Measurements from ENCODE around the gene EXD1.

The EXD1 gene

DNA sequence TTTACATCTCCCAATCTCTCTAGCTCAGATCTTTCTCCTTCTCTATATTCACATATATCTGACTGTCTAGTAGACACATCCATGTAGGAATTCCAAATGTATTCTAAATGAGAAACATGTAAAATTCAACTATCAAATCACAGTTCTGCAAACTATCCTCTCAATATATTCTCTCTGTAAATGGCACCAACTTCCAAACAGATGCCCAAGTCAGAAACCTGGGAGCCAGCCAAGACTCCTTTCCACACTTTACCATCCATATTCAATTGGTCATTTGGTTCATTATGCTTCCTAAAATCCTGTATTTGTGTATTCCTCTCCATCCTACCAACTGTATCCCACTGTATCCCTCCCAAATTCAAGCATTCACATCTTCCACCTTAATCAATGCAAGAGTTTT is 61.5 kb downstream of the EXD1 start:
- H3K4me3 ChIP-seq (ENCODE audit: low read length), result no peak overlapping the region
- H3K18ac ChIP-seq (ENCODE audit: low read length), result no peak overlapping the region
- no peaks in the 10 kb centered on the region for H3K27me3 ChIP-seq (ENCODE audit: insufficient read depth, low read length, poor library complexity)
- no peaks in the 10 kb centered on the region for H3K36me3 ChIP-seq (ENCODE audit: control insufficient read depth, insufficient read depth, low read length)
- no peak overlapping the region for H3K27ac ChIP-seq (ENCODE audit: low read depth, low read length)
- H3K9ac ChIP-seq (ENCODE audit: low read length), result no peak overlapping the region
- no peaks in the 10 kb centered on the region for H3K79me1 ChIP-seq (ENCODE audit: low read length)
- H4K8ac ChIP-seq (ENCODE audit: low read depth, low read length), result no peak overlapping the region
- H3K23ac ChIP-seq (ENCODE audit: low read length), result no peak overlapping the region
- no peak overlapping the region for H2BK15ac ChIP-seq (replicated peaks; ENCODE audit: low read depth)
- H2AK5ac ChIP-seq (ENCODE audit: low read length), result no peak overlapping the region
- H4K5ac ChIP-seq (ENCODE audit: low read length), result no peak overlapping the region
- H3K79me2 ChIP-seq (ENCODE audit: control insufficient read depth, insufficient read depth, low read length), result no peaks in the 10 kb centered on the region
- no peak overlapping the region for H3K56ac ChIP-seq (ENCODE audit: low read length)
- H3K4me1 ChIP-seq (ENCODE audit: control insufficient read depth, low read depth, low read length), result no peaks in the 10 kb centered on the region
- no peak overlapping the region for H2BK120ac ChIP-seq (ENCODE audit: low read depth, low read length)
- H3K4me2 ChIP-seq (ENCODE audit: low read length), result no peak overlapping the region
- no peak overlapping the region for H2BK5ac ChIP-seq (ENCODE audit: low read length)
- no peak for DNase-seq
- no peak overlapping the region for H3K4ac ChIP-seq (ENCODE audit: low read depth, low read length)

DNA sequence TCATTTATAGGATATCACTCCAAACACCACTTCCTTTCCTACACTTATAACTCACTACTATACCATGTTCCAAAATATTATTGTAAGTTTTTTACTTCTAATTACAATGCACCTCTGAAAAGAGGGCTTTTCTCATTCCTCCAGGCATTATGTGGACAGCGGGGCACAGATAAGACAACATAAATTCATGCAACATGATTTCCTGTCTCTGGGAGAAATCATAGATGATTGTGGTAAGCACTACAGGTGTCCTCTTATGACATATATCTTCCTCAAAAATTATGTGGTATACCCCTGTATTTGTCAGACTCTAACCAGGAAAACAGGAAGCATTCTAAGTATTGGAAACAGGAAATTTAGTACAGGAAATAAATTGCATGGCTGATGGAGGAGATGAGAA is 68.8 kb downstream of the EXD1 start:
- no peaks in the 10 kb centered on the region for H3K4me1 ChIP-seq (ENCODE audit: control insufficient read depth, low read depth, low read length)
- no peak overlapping the region for H2BK5ac ChIP-seq (ENCODE audit: low read length)
- H4K8ac ChIP-seq (ENCODE audit: low read depth, low read length), result no peak overlapping the region
- no peaks in the 10 kb centered on the region for H3K79me1 ChIP-seq (ENCODE audit: low read length)
- H3K23ac ChIP-seq (ENCODE audit: low read length), result no peak overlapping the region
- H4K5ac ChIP-seq (ENCODE audit: low read length), result no peak overlapping the region
- no peaks in the 10 kb centered on the region for H3K36me3 ChIP-seq (ENCODE audit: control insufficient read depth, insufficient read depth, low read length)
- H3K18ac ChIP-seq (ENCODE audit: low read length), result no peak overlapping the region
- H2BK15ac ChIP-seq (replicated peaks; ENCODE audit: low read depth), result no peak overlapping the region
- no peak overlapping the region for H2AK5ac ChIP-seq (ENCODE audit: low read length)
- H3K4ac ChIP-seq (ENCODE audit: low read depth, low read length), result no peak overlapping the region
- no CpG with 5 or more reads among the region's 1 CpG for WGBS (ENCODE audit: extremely low coverage, insufficient coverage, low lambda C conversion rate)
- H3K56ac ChIP-seq (ENCODE audit: low read length), result no peak overlapping the region
- no peak overlapping the region for H3K27ac ChIP-seq (ENCODE audit: low read depth, low read length)
- H3K27me3 ChIP-seq (ENCODE audit: insufficient read depth, low read length, poor library complexity), result no peaks in the 10 kb centered on the region
- no peak overlapping the region for H3K9ac ChIP-seq (ENCODE audit: low read length)
- no peak for DNase-seq
- H3K4me2 ChIP-seq (ENCODE audit: low read length), result no peak overlapping the region
- H3K79me2 ChIP-seq (ENCODE audit: control insufficient read depth, insufficient read depth, low read length), result no peaks in the 10 kb centered on the region
- H3K4me3 ChIP-seq (ENCODE audit: low read length), result no peak overlapping the region
- no peak overlapping the region for H2BK120ac ChIP-seq (ENCODE audit: low read depth, low read length)

DNA sequence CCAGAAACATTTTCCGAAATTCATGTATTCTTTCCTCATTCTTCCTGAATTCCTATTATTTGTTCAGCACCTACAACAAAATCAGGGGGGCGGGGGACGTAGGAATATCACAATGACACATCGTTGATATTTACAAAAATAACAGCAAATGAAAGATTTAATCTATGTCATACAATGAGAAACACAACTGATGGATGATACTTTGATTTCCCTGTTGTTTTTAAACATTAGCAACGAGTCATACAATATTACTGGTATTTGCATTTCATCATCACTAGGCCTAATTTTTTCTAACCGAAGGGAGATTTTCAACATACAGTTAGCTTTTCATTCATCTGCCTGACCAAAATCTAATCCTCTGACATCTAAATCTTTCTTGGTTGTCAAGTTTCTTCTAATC is 69.2 kb downstream of the EXD1 start:
- no peak overlapping the region for H3K4me3 ChIP-seq (ENCODE audit: low read length)
- no peak overlapping the region for H2BK120ac ChIP-seq (ENCODE audit: low read depth, low read length)
- H3K9ac ChIP-seq (ENCODE audit: low read length), result no peak overlapping the region
- H4K8ac ChIP-seq (ENCODE audit: low read depth, low read length), result no peak overlapping the region
- no peak overlapping the region for H3K23ac ChIP-seq (ENCODE audit: low read length)
- H2BK15ac ChIP-seq (replicated peaks; ENCODE audit: low read depth), result no peak overlapping the region
- no peak overlapping the region for H3K18ac ChIP-seq (ENCODE audit: low read length)
- H3K36me3 ChIP-seq (ENCODE audit: control insufficient read depth, insufficient read depth, low read length), result no peaks in the 10 kb centered on the region
- H3K27ac ChIP-seq (ENCODE audit: low read depth, low read length), result no peak overlapping the region
- H3K56ac ChIP-seq (ENCODE audit: low read length), result no peak overlapping the region
- no peak for DNase-seq
- H3K4me1 ChIP-seq (ENCODE audit: control insufficient read depth, low read depth, low read length), result no peaks in the 10 kb centered on the region
- no peaks in the 10 kb centered on the region for H3K79me1 ChIP-seq (ENCODE audit: low read length)
- H3K27me3 ChIP-seq (ENCODE audit: insufficient read depth, low read length, poor library complexity), result no peaks in the 10 kb centered on the region
- H2BK5ac ChIP-seq (ENCODE audit: low read length), result no peak overlapping the region
- no peak overlapping the region for H4K5ac ChIP-seq (ENCODE audit: low read length)
- no peaks in the 10 kb centered on the region for H3K79me2 ChIP-seq (ENCODE audit: control insufficient read depth, insufficient read depth, low read length)
- no peak overlapping the region for H2AK5ac ChIP-seq (ENCODE audit: low read length)
- H3K4me2 ChIP-seq (ENCODE audit: low read length), result no peak overlapping the region
- no CpG with 5 or more reads among the region's 6 CpGs for WGBS (ENCODE audit: extremely low coverage, insufficient coverage, low lambda C conversion rate)
- no peak overlapping the region for H3K4ac ChIP-seq (ENCODE audit: low read depth, low read length)

DNA sequence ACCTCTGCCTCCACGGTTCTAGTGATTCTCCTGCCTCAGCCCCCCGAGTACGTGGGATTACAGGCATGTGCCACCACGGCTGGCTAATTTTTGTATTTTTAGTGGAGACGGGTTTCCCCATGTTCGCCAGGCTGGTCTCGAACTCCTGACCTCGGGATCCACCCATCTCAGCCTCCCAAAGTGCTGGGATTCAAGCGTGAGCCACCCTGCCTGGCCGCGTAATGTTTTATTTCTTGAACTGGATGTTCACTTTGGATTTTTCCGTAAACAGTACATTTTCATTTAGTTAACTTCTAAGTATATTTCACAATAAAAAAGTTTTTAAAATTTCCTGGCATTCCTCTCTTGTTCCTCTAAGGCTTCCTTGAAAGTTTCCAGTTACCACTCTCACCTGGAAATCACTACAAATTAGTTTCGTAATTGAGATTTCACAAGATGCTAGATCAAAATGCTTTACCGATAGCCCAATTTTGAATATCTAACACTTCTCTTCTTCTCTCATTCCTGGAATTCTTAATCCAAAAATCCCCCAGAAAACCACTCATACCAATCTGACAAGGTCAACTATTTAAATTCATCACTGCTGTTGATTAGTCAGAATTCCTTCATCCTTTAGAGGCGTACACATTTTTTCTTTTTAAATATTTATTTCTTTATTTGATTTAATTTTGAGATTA is 69.8 kb downstream of the EXD1 start:
- Histone ChIP-seq H3K4me3 (ENCODE audit: low read length) (no peak overlapping the region), H3K18ac (ENCODE audit: low read length) (no peak overlapping the region), H3K56ac (ENCODE audit: low read length) (no peak overlapping the region), H2BK15ac (replicated peaks; ENCODE audit: low read depth) (no peak overlapping the region), H3K27me3 (ENCODE audit: insufficient read depth, low read length, poor library complexity) (no peaks in the 10 kb centered on the region), H4K8ac (ENCODE audit: low read depth, low read length) (no peak overlapping the region), H3K4me1 (ENCODE audit: control insufficient read depth, low read depth, low read length) (no peaks in the 10 kb centered on the region), H3K9ac (ENCODE audit: low read length) (no peak overlapping the region), H4K5ac (ENCODE audit: low read length) (no peak overlapping the region), H2AK5ac (ENCODE audit: low read length) (no peak overlapping the region), H3K23ac (ENCODE audit: low read length) (no peak overlapping the region), H3K27ac (ENCODE audit: low read depth, low read length) (no peak overlapping the region), H3K79me1 (ENCODE audit: low read length) (no peaks in the 10 kb centered on the region), H3K4me2 (ENCODE audit: low read length) (no peak overlapping the region), H3K36me3 (ENCODE audit: control insufficient read depth, insufficient read depth, low read length) (no peaks in the 10 kb centered on the region), H2BK5ac (ENCODE audit: low read length) (no peak overlapping the region), H3K4ac (ENCODE audit: low read depth, low read length) (no peak overlapping the region), H2BK120ac (ENCODE audit: low read depth, low read length) (no peak overlapping the region), H3K79me2 (ENCODE audit: control insufficient read depth, insufficient read depth, low read length) (no peaks in the 10 kb centered on the region)
- no CpG with 5 or more reads among the region's 15 CpGs for WGBS (ENCODE audit: extremely low coverage, insufficient coverage, low lambda C conversion rate)
- peak; percentile 16 for DNase-seq

DNA sequence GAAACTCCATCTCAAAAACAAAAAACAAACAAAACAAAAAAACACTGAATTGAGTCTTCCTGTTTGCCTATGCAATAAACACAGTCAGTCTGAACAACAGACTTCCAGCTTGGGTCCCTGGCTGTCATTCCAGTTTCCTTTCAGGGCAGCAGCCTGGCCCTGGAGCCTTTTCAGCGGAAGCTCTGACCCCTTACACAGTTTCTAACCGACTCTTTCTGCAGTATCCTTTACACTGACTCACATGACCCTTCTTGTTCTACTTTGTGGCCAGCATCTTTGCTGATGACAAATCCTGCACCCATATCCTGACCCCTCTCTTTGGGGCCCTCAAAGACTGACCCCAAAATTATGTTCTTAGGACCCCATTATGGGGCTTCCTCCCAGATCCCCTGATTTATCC is 76.1 kb downstream of the EXD1 start:
- Histone ChIP-seq H3K36me3 (ENCODE audit: control insufficient read depth, insufficient read depth, low read length) (no peaks in the 10 kb centered on the region), H3K4me2 (ENCODE audit: low read length) (no peak overlapping the region), H3K56ac (ENCODE audit: low read length) (no peak overlapping the region), H2BK120ac (ENCODE audit: low read depth, low read length) (no peak overlapping the region), H3K79me2 (ENCODE audit: control insufficient read depth, insufficient read depth, low read length) (no peaks in the 10 kb centered on the region), H2BK15ac (replicated peaks; ENCODE audit: low read depth) (no peak overlapping the region), H2AK5ac (ENCODE audit: low read length) (no peak overlapping the region), H3K27me3 (ENCODE audit: insufficient read depth, low read length, poor library complexity) (no peaks in the 10 kb centered on the region), H3K9ac (ENCODE audit: low read length) (no peak overlapping the region), H4K8ac (ENCODE audit: low read depth, low read length) (no peak overlapping the region), H3K27ac (ENCODE audit: low read depth, low read length) (no peak overlapping the region), H3K4ac (ENCODE audit: low read depth, low read length) (no peak overlapping the region), H4K5ac (ENCODE audit: low read length) (no peak overlapping the region), H3K4me3 (ENCODE audit: low read length) (no peak overlapping the region), H3K4me1 (ENCODE audit: control insufficient read depth, low read depth, low read length) (no peaks in the 10 kb centered on the region), H2BK5ac (ENCODE audit: low read length) (no peak overlapping the region), H3K23ac (ENCODE audit: low read length) (no peak overlapping the region), H3K18ac (ENCODE audit: low read length) (no peak overlapping the region), H3K79me1 (ENCODE audit: low read length) (no peaks in the 10 kb centered on the region)
- WGBS (ENCODE audit: extremely low coverage, insufficient coverage, low lambda C conversion rate), result no CpG with 5 or more reads among the region's 2 CpGs
- DNase-seq, result no peak

DNA sequence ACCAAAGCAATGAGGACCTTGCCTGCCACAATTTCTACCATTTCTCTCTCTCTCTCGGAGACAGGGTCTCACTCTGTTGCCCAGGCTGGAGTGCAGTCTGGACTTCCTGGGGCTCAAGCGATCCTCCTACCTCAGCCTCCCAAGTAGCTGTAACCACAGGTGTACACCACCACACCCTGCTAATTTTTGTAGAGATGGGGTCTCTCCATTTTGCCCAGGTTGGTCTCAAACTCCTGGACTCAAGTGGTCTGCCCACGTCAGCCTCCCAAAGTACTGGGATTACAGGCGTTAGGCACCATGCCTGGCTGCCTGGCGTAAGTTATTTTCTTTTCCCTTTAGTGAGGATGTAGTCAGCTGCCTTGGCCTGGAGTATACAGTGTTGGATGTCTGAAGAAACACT is 76.8 kb downstream of the EXD1 start:
- Histone ChIP-seq H3K27ac (ENCODE audit: low read depth, low read length) (no peak overlapping the region), H2AK5ac (ENCODE audit: low read length) (no peak overlapping the region), H3K27me3 (ENCODE audit: insufficient read depth, low read length, poor library complexity) (no peaks in the 10 kb centered on the region), H2BK15ac (replicated peaks; ENCODE audit: low read depth) (no peak overlapping the region), H3K79me1 (ENCODE audit: low read length) (no peaks in the 10 kb centered on the region), H4K5ac (ENCODE audit: low read length) (no peak overlapping the region), H3K4me2 (ENCODE audit: low read length) (no peak overlapping the region), H4K8ac (ENCODE audit: low read depth, low read length) (no peak overlapping the region), H3K4me3 (ENCODE audit: low read length) (no peak overlapping the region), H2BK5ac (ENCODE audit: low read length) (no peak overlapping the region), H3K79me2 (ENCODE audit: control insufficient read depth, insufficient read depth, low read length) (no peaks in the 10 kb centered on the region), H3K56ac (ENCODE audit: low read length) (no peak overlapping the region), H3K4ac (ENCODE audit: low read depth, low read length) (no peak overlapping the region), H3K9ac (ENCODE audit: low read length) (no peak overlapping the region), H3K23ac (ENCODE audit: low read length) (no peak overlapping the region), H3K18ac (ENCODE audit: low read length) (no peak overlapping the region), H3K36me3 (ENCODE audit: control insufficient read depth, insufficient read depth, low read length) (no peaks in the 10 kb centered on the region), H2BK120ac (ENCODE audit: low read depth, low read length) (no peak overlapping the region), H3K4me1 (ENCODE audit: control insufficient read depth, low read depth, low read length) (no peaks in the 10 kb centered on the region)
- DNase-seq, result no peak
- no CpG with 5 or more reads among the region's 5 CpGs for WGBS (ENCODE audit: extremely low coverage, insufficient coverage, low lambda C conversion rate)

Measured in mesendoderm (in vitro differentiated cells).